Spleen (tissue), 13 donors: Measurements from ENCODE around the gene MFSD12. TPM values are rescaled to one million over a fixed set of nuclear protein-coding genes. Genes with fewer than 3 reads are reported as not detected.

Source experiments
- DNase-seq: peaks from one replicate; pipeline ENCODE4 v3.0.0-alpha.2; 2020
- H3K27ac ChIP-seq, 8 donors: fragments of 200-600 bp; sonication (generic) in 7 of 8; 1 replicate in 4 of 8; 2 replicates in 4 of 8; pipeline versions ENCODE4 v1.5.0 to v1.8.0; 2016 to 2021; ENCODE audit warnings: inconsistent platforms in 4 of 8, mild to moderate bottlenecking in 4 of 8, moderate library complexity in 1 of 8
- H3K27me3 ChIP-seq, 7 donors: fragments of 200-600 bp; sonication (generic) in 6 of 7; replicated peaks in 1 of 7; 1 replicate in 4 of 7; 2 replicates in 3 of 7; pipeline versions ENCODE4 v1.5.0 to v1.8.0; 2016 to 2021; ENCODE audit warnings: inconsistent platforms in 3 of 7, mild to moderate bottlenecking in 1 of 7
- H3K36me3 ChIP-seq, 6 donors: fragments of 200-600 bp; sonication (generic) in 5 of 6; 1 replicate in 4 of 6; 2 replicates in 2 of 6; pipeline versions ENCODE4 v1.5.0 to v1.8.0; 2016 to 2021; ENCODE audit warnings: inconsistent platforms in 2 of 6
- H3K4me1 ChIP-seq, 6 donors: fragments of 200-600 bp; sonication (generic) in 5 of 6; 1 replicate in 3 of 6; 2 replicates in 3 of 6; pipeline versions ENCODE4 v1.5.0 to v1.8.0; 2016 to 2021; ENCODE audit warnings: inconsistent platforms in 3 of 6
- H3K4me3 ChIP-seq, 8 donors: fragments of 200-600 bp; sonication (generic) in 7 of 8; 1 replicate in 4 of 8; 2 replicates in 4 of 8; pipeline versions ENCODE4 v1.5.0 to v1.8.0; 2016 to 2021; ENCODE audit warnings: inconsistent platforms in 4 of 8, mild to moderate bottlenecking in 4 of 8, moderate library complexity in 2 of 8
- H3K9me3 ChIP-seq, 8 donors: fragments of 200-600 bp; sonication (generic) in 7 of 8; 1 replicate in 4 of 8; 2 replicates in 4 of 8; pipeline versions ENCODE4 v1.5.0 to v1.8.0; 2016 to 2021; ENCODE audit warnings: inconsistent platforms in 4 of 8
- CTCF ChIP-seq, 11 experiments: fragments of 200-600 bp in 7 of 11; fragments of 450-650 bp in 4 of 11; sonication (generic) in 4 of 11; IDR thresholded peaks in 8 of 11; conservative IDR thresholded peaks in 3 of 11; 1 replicate in 7 of 11; 2 replicates in 4 of 11; pipeline versions ENCODE4 v1.4.0 to v1.8.0; 2016 to 2021; ENCODE audit warnings: antibody characterized with exemption in 11 of 11, inconsistent platforms in 4 of 11, mild to moderate bottlenecking in 1 of 11
- POLR2A ChIP-seq, 3 donors: fragments of 450-650 bp; IDR thresholded peaks; one replicate each; pipeline ENCODE4 v1.5.1; 2017; ENCODE audit warnings: antibody characterized with exemption in 3 of 3, mild to moderate bottlenecking in 1 of 3
- POLR2AphosphoS5 ChIP-seq, 3 donors: sonication (generic); formaldehyde crosslinking; IDR thresholded peaks; one replicate each; pipeline ENCODE4 v1.5.1; 2017; ENCODE audit warnings: antibody characterized with exemption in 3 of 3
- WGBS, 5 donors: extraction: QIAGEN DNeasy Blood & Tissue Kit in 3 of 5; methylation state at CpG; one replicate each; pipeline versions ENCODE4 v1.1.5 to v1.1.7; 2013 to 2018; 5-methylcytosine and 5-hydroxymethylcytosine counted together
- intact Hi-C: fragments of 100-400 bp; cut with DNase I; formaldehyde crosslinking; loops from one replicate; pipeline ENCODE4 v1.15.0; 2023; ENCODE audit warnings: low total_unique reads
- long read RNA-seq, 2 donors: transcript quantifications; one replicate each; lab custom pipeline, GENCODE V29; 2026
- polyA plus RNA-seq, 3 donors: library from polyadenylated mRNA; stranded (reverse); fragments of 200-250 nt; gene quantifications; one replicate each; pipeline ENCODE4 v1.2.1, GENCODE V29; 2013
- total RNA-seq, 7 donors: library from RNA; depleted of rRNA in 3 of 7; stranded (reverse); fragments of >200 nt in 3 of 7; fragmentation: NEBNext Ultra II Directional in 4 of 7; extraction: Animal tissue kit (Norgen Biotek cat#: 25700) in 4 of 7; gene quantifications; one replicate each; pipeline versions ENCODE4 v1.1.0 to v1.2.1, GENCODE V29; 2016 to 2021
- donor health status: healthy with polysubstance abuse.
- donor health status: DM: no; HTN: no; CAD: no; lungs with moderate emphysema.
- donor health status: DM: no; HTN: no; CAD: no.
- donor health status: Bipolar disorder and iron deficiency.
- donor health status: healthy.
- donor health status: DM: no; HTN: no; CAD: no.
- donor health status: DM: yes; HTN: yes; CAD: no.

Gene MFSD12
- total RNA-seq (100 to 1,000 TPM in 3 of 7 donors, 10 to 100 TPM in 4; 62.8 to 131 (median 98.6) TPM), polyA plus RNA-seq (10 to 100 TPM; 31.0 to 63.9 (median 37.6) TPM)
- long read RNA-seq, donor 1, transcript MFSD12-204 (1 exons, 1,769 nt), result major isoform, 8 of 15 reads
- long read RNA-seq, donor 1, partial matches to known transcripts, result 0 of 15 reads
- long read RNA-seq, donor 1, other reads (novel, unspliced or antisense), result 0 of 15 reads
- long read RNA-seq, donor 2, transcript MFSD12-204 (1 exons, 1,769 nt), result major isoform, 16 of 46 reads
- long read RNA-seq, donor 2, partial matches to known transcripts, result 18 of 46 reads
- long read RNA-seq, donor 2, other reads (novel, unspliced or antisense), result 7 of 46 reads

DNA sequence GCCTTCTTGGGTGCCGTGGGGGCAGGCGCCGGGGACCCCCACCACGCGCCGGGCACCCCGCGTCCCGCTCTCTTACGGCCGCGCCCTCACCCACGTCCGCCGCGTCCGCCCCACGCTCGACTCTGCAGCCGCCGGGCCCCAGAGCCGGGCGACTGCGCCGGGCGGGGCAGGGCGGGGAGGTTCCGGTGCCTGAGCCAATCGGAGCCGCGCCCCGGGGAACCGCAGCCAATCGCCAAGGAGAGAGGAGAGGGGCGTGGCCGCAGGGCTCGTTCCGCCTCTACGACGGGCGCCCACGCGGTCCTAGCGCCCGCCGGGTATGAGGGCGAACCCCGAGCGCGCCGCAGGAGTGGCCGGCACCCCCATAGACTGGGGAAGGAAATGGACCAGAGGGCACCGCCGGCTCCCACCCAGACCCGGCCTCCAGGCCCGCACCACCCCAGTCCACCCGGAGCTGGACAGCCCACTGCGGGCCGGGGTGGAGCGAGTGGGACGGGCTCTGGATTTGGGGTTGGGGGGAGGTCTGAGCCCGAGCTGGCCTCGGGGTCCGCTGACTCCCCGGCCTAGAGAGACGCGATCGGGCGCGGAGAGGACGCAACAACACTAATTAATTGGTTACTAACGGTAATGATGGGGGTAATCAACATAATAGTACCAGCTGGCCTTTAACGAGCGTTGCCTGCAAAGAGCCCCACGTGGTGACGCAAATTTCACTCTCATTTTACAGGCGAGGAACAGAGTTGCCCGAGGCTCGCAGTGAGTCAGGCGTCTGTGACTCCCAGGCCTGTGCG lies at the start of gene MFSD12:
Gene MFSD12 (minus strand): TSS at position 126 of the 788 bp plus-strand sequence. CDS start 183 bp downstream, outside the sequence.
- no peaks in the 10 kb centered on the region for H3K27me3 ChIP-seq
- peak within 1 kb of the TSS; percentile 72 to 90 (median 85) for H3K27ac ChIP-seq
- peak within 1 kb of the TSS; percentile 81 to 99 (median 92) for H3K4me3 ChIP-seq
- TF ChIP-seq POLR2A (IDR thresholded peaks at IDR 0.05) (peak in 1 of 3 donors; percentile 90), CTCF (IDR thresholded peaks at IDR 0.05 in 8 of 11, conservative IDR thresholded peaks at IDR 0.05 in 3 of 11) (peak in 2 of 11 experiments; percentile 20 to 41), POLR2AphosphoS5 (IDR thresholded peaks at IDR 0.05) (peak; percentile 93 to 97 (median 95))
- WGBS, 5 donors, result 0 to 1% (median 1%) methylated on average over 17 to 81 of the region's 81 CpGs
- no peaks in the 10 kb centered on the region for H3K36me3 ChIP-seq
- H3K4me1 ChIP-seq, result peaks cover 38 to 77% (median 60%) of the 10 kb centered on the region in 6 donors
- intact Hi-C loops, result loop anchor here (10.0 kb wide), 1 partner anchor 57 kb away; no protein-coding TSS in a partner anchor
- H3K9me3 ChIP-seq, result no peaks in the 10 kb centered on the region
- peak; percentile 97 for DNase-seq

- Histone ChIP-seq H3K4me3 (peak within 1 kb of the TSS; percentile 50 to 77 (median 60)), H3K27ac (peak within 1 kb of the TSS; percentile 72 to 91 (median 84)), H3K36me3 (peaks cover 0 to 18% (median 12%) of the 10 kb centered on the region in 6 donors), H3K9me3 (no peaks in the 10 kb centered on the region), H3K4me1 (peaks cover 38 to 97% (median 78%) of the 10 kb centered on the region in 6 donors), H3K27me3 (peaks cover 0 to 43% (median 13%) of the 10 kb centered on the region in 7 donors)
- peak; percentile 91 for DNase-seq
- TF ChIP-seq POLR2AphosphoS5 (IDR thresholded peaks at IDR 0.05), result peak in 2 of 3 donors; percentile 63 to 74
- TF ChIP-seq CTCF (IDR thresholded peaks at IDR 0.05 in 8 of 11, conservative IDR thresholded peaks at IDR 0.05 in 3 of 11), result no peak
- intact Hi-C loops, result no loop called here
- 2 to 6% (median 4%) methylated on average over 13 to 46 of the region's 46 CpGs for WGBS, 5 donors
These were observed 49.4 kb upstream of the MFSD12 start, which contains the start of gene TBXA2R for GRCh38 chr19:3606690-3607289. Gene TBXA2R (minus strand): TSS chr19:3606875. CDS start chr19:3600634, 6,241 bp downstream.

- H3K4me3 ChIP-seq, result peak overlapping the region; percentile 50 to 77 (median 60)
- peaks cover 0 to 13% (median 6%) of the 10 kb centered on the region in 6 donors for H3K36me3 ChIP-seq
- TF ChIP-seq POLR2A (IDR thresholded peaks at IDR 0.05), result no peak
- no peak for TF ChIP-seq CTCF (IDR thresholded peaks at IDR 0.05 in 8 of 11, conservative IDR thresholded peaks at IDR 0.05 in 3 of 11)
- TF ChIP-seq POLR2AphosphoS5 (IDR thresholded peaks at IDR 0.05), result peak in 2 of 3 donors; percentile 11 to 64
- peak overlapping the region; percentile 72 to 91 (median 84) for H3K27ac ChIP-seq
- WGBS, 5 donors, result 1 to 5% (median 2%) methylated on average over 25 to 35 of the region's 35 CpGs
- H3K9me3 ChIP-seq, result no peaks in the 10 kb centered on the region
- DNase-seq, result peak; percentile 85
- intact Hi-C loops, result no loop called here
- peaks cover 38 to 91% (median 76%) of the 10 kb centered on the region in 6 donors for H3K4me1 ChIP-seq
- peaks cover 0 to 43% (median 13%) of the 10 kb centered on the region in 7 donors for H3K27me3 ChIP-seq
These were observed 48.8 kb upstream of the MFSD12 start for GRCh38 chr19:3606174-3606689.
